Inflammatory macrophage treated with lipopolysaccharide for 4 hours (primary cell): ENCODE results near the gene GSK3A.

Experiments used
- DNase-seq: peaks from one replicate; pipeline ENCODE4 v3.0.0-alpha.2; 2020

Gene GSK3A

GRCh38 chr19:42247640-42248199 is 5.3 kb upstream of the GSK3A start:
- DNase-seq = no peak

- no peak for DNase-seq
Observed at GRCh38 chr19:42246922-42247639, 4.7 kb upstream of the GSK3A start.

GRCh38 chr19:42246143-42246921 is 3.9 kb upstream of the GSK3A start:
- DNase-seq = no peak

- no peak for DNase-seq
Observed at GRCh38 chr19:42245231-42245630, 2.8 kb upstream of the GSK3A start.

GRCh38 chr19:42244347-42245220 is 2.2 kb upstream of the GSK3A start:
- DNase-seq = peak; percentile 96

- no peak for DNase-seq
Observed at GRCh38 chr19:42242069-42242511, 312 bp downstream of the GSK3A start.

- no peak for DNase-seq
Observed at GRCh38 chr19:42241279-42241678, 1.1 kb downstream of the GSK3A start.

GRCh38 chr19:42239544-42240220 is 2.7 kb downstream of the GSK3A start:
- DNase-seq = no peak

- DNase-seq = no peak
Observed at GRCh38 chr19:42235181-42235580, 7.2 kb downstream of the GSK3A start.

- no peak for DNase-seq
Observed at GRCh38 chr19:42234364-42234763, 8.0 kb downstream of the GSK3A start.

GRCh38 chr19:42233678-42234292 is 8.6 kb downstream of the GSK3A start:
- DNase-seq = no peak

- no peak for DNase-seq
Observed at GRCh38 chr19:42233106-42233505, 9.3 kb downstream of the GSK3A start.

- DNase-seq = no peak
Observed at GRCh38 chr19:42232435-42232834, 10.0 kb downstream of the GSK3A start.

- DNase-seq = no peak
Observed at GRCh38 chr19:42230571-42230970, 11.8 kb downstream of the GSK3A start.

- DNase-seq = no peak
Observed at GRCh38 chr19:42229855-42230351, 12.5 kb downstream of the GSK3A start.

- DNase-seq = no peak
Observed at GRCh38 chr19:42229301-42229854, 13.0 kb downstream of the GSK3A start.

GRCh38 chr19:42228641-42229040 is 13.8 kb downstream of the GSK3A start:
- no peak for DNase-seq

GRCh38 chr19:42226886-42227285 is 15.5 kb downstream of the GSK3A start:
- DNase-seq = no peak

GRCh38 chr19:42225718-42226292 is 16.6 kb downstream of the GSK3A start:
- no peak for DNase-seq

GRCh38 chr19:42224940-42225717 is 17.3 kb downstream of the GSK3A start:
- no peak for DNase-seq
